Natural killer cell (primary cell): ENCODE data around the gene OVCH1. TPM values are rescaled to one million over a fixed set of nuclear protein-coding genes. Genes with fewer than 3 reads are reported as not detected.
"Not testable (repeated sequence)": the region's sequence is repeated elsewhere in the genome, so short reads cannot be mapped to it uniquely, and the experiment has no call there.

Source experiments
- ATAC-seq, 3 donors: fragments of 150-1000 bp in 2 of 3; fragments of 200-7000 bp in 1 of 3; cut with Tn5 transposase; 1 replicate in 1 of 3; 2 replicates in 2 of 3; pipeline ENCODE4 v1.10.0; 2021; ENCODE audit warnings: mild to moderate bottlenecking in 2 of 3, moderate library complexity in 2 of 3
- DNase-seq, 2 donors: peaks; one replicate each; pipeline versions ENCODE4 v3.0.0 to v3.0.0-alpha.2; 2013 to 2021; ENCODE audit warnings: mixed read lengths in 1 of 2
- H3K27ac ChIP-seq: one replicate; pipeline ENCODE4 v1.5.1; 2013; ENCODE audit warnings: mild to moderate bottlenecking, low read length
- H3K27me3 ChIP-seq: one replicate; pipeline ENCODE4 v1.6.1; 2013; ENCODE audit warnings: low read length; ENCODE audit not compliant: control insufficient read depth, insufficient read depth
- H3K36me3 ChIP-seq: one replicate; pipeline ENCODE4 v1.6.1; 2013; ENCODE audit warnings: low read length; ENCODE audit not compliant: control insufficient read depth, insufficient read depth
- H3K4me1 ChIP-seq: one replicate; pipeline ENCODE4 v1.6.1; 2013; ENCODE audit warnings: low read length; ENCODE audit not compliant: control insufficient read depth, insufficient read depth
- H3K4me3 ChIP-seq: one replicate; pipeline ENCODE4 v1.5.1; 2013; ENCODE audit warnings: low read length
- H3K9me3 ChIP-seq: one replicate; pipeline ENCODE4 v1.6.1; 2013; ENCODE audit warnings: low read length; ENCODE audit not compliant: control insufficient read depth, insufficient read depth
- H3K27ac Mint-ChIP-seq, 2 donors: one replicate each; pipeline ENCODE4 v1.8.0; 2022; ENCODE audit warnings: mild to moderate bottlenecking in 2 of 2, mixed read lengths in 2 of 2, moderate library complexity in 1 of 2
- H3K27me3 Mint-ChIP-seq, 2 donors: one replicate each; pipeline ENCODE4 v1.8.0; 2022; ENCODE audit warnings: low read depth in 2 of 2, mixed read lengths in 2 of 2
- H3K36me3 Mint-ChIP-seq: one replicate; pipeline ENCODE4 v1.8.0; 2022; ENCODE audit warnings: mixed read lengths
- H3K4me1 Mint-ChIP-seq, 2 donors: one replicate each; pipeline ENCODE4 v1.8.0; 2022; ENCODE audit warnings: mixed read lengths in 2 of 2
- H3K4me3 Mint-ChIP-seq: one replicate; pipeline ENCODE4 v1.8.0; 2022; ENCODE audit warnings: mild to moderate bottlenecking, moderate library complexity, mixed read lengths
- H3K9me3 Mint-ChIP-seq, 2 donors: one replicate each; pipeline ENCODE4 v1.8.0; 2022; ENCODE audit warnings: mixed read lengths in 2 of 2
- WGBS: methylation state at CpG from one replicate; pipeline ENCODE4 v1.1.7; 2013; ENCODE audit warnings: missing lambda C conversion rate; ENCODE audit not compliant: insufficient coverage; 5-methylcytosine and 5-hydroxymethylcytosine counted together
- intact Hi-C: fragments of 100-400 bp; cut with micrococcal nuclease; formaldehyde crosslinking; loops from one replicate; pipeline ENCODE4 v1.14.2; 2022
- total RNA-seq, 4 donors: library from RNA; stranded (reverse); fragments of 120-200 nt in 1 of 4; gene quantifications; one replicate each; pipeline versions ENCODE4 v1.2.3 to v1.2.4, GENCODE V29; 2013 to 2022
- TF ChIP-seq, protein P1 (sequence below): fragments of 200-600 bp; IDR thresholded peaks from one replicate; pipeline ENCODE4 v1.8.0; 2022; ENCODE audit warnings: antibody characterized with exemption

OVCH1 gene
- total RNA-seq, 3 donors from 2014 or later (not counting 1 experiment from before 2014, with no cell fraction given): not detected

GRCh38 chr12:29402437-29402836 is 95.0 kb downstream of the OVCH1 start:
- Mint-ChIP-seq H3K36me3 (no peaks in the 10 kb centered on the region), H3K4me1 (no peaks in the 10 kb centered on the region), H3K9me3 (no peaks in the 10 kb centered on the region), H3K4me3 (no peak overlapping the region), H3K27ac (no peak overlapping the region), H3K27me3 (peaks cover 10 to 38% of the 10 kb centered on the region in 2 donors)
- no peak for ATAC-seq
- H3K4me1 ChIP-seq: no peaks in the 10 kb centered on the region
- H3K9me3 ChIP-seq: no peaks in the 10 kb centered on the region
- H3K27me3 ChIP-seq: no peaks in the 10 kb centered on the region
- TF ChIP-seq, protein P1, sequence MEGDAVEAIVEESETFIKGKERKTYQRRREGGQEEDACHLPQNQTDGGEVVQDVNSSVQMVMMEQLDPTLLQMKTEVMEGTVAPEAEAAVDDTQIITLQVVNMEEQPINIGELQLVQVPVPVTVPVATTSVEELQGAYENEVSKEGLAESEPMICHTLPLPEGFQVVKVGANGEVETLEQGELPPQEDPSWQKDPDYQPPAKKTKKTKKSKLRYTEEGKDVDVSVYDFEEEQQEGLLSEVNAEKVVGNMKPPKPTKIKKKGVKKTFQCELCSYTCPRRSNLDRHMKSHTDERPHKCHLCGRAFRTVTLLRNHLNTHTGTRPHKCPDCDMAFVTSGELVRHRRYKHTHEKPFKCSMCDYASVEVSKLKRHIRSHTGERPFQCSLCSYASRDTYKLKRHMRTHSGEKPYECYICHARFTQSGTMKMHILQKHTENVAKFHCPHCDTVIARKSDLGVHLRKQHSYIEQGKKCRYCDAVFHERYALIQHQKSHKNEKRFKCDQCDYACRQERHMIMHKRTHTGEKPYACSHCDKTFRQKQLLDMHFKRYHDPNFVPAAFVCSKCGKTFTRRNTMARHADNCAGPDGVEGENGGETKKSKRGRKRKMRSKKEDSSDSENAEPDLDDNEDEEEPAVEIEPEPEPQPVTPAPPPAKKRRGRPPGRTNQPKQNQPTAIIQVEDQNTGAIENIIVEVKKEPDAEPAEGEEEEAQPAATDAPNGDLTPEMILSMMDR: peak; percentile 18
- H3K27ac ChIP-seq: no peak overlapping the region
- DNase-seq: no peak
- intact Hi-C loops: no loop called here
- H3K36me3 ChIP-seq: no peaks in the 10 kb centered on the region
- no peak overlapping the region for H3K4me3 ChIP-seq

DNA sequence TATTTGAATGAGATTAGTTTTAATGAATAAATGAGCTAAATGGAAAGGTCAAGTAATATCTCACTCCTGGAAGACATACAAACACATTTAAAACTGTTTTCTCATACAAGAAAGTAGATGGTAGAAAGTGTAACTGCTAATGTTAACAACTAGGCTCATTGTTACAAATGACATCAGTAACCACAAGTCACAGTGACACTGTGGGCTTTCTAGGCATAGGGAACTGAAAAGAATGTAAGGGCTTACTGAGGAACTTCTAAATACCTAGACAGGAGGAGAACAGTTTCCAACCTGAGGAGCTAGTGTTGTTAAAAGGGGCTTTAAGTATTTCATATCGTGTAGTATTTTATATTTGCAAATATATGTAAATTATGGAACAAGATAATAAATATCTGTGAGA is 99.0 kb downstream of the OVCH1 start:
- WGBS: no CpG with 5 or more reads among the region's 1 CpG
- Mint-ChIP-seq H3K9me3 (no peaks in the 10 kb centered on the region), H3K36me3 (no peaks in the 10 kb centered on the region), H3K27me3 (peaks cover 10 to 39% of the 10 kb centered on the region in 2 donors), H3K27ac (no peak overlapping the region), H3K4me1 (no peaks in the 10 kb centered on the region), H3K4me3 (no peak overlapping the region)
- no peak for ATAC-seq
- Histone ChIP-seq H3K9me3 (no peaks in the 10 kb centered on the region), H3K4me1 (no peaks in the 10 kb centered on the region), H3K36me3 (no peaks in the 10 kb centered on the region), H3K4me3 (no peak overlapping the region), H3K27me3 (no peaks in the 10 kb centered on the region), H3K27ac (no peak overlapping the region)
- intact Hi-C loops: no loop called here
- no peak for DNase-seq
- TF ChIP-seq, protein P1: no peak

DNA sequence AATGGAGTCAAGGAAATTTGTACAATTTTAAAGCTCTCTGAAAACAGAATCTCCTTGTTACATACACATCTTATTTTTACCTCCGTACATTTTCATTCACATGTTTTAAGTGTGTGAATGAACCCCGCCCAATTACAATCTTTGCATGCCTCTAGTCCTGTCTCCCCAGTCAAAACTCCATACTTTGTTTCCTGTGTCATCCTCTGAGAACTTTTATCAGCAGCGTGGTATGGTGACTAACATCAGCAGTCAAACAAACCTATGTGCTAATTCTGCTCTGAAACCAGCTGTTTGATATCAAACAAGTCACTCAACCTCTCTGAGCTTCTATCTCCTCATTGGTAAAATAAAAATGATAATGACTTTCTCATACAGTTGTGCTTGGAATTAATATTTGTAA is 100.7 kb downstream of the OVCH1 start:
- no peak overlapping the region for H3K27ac Mint-ChIP-seq
- no peaks in the 10 kb centered on the region for H3K4me1 Mint-ChIP-seq
- intact Hi-C loops: no loop called here
- H3K36me3 Mint-ChIP-seq: no peaks in the 10 kb centered on the region
- 78% methylated on average over 3 of the region's 3 CpGs for WGBS
- H3K9me3 Mint-ChIP-seq: no peaks in the 10 kb centered on the region
- peaks cover 8 to 33% of the 10 kb centered on the region in 2 donors for H3K27me3 Mint-ChIP-seq
- ATAC-seq: no peak
- Histone ChIP-seq H3K9me3 (no peaks in the 10 kb centered on the region), H3K27me3 (no peaks in the 10 kb centered on the region), H3K4me3 (no peak overlapping the region), H3K4me1 (no peaks in the 10 kb centered on the region), H3K27ac (no peak overlapping the region), H3K36me3 (no peaks in the 10 kb centered on the region)
- H3K4me3 Mint-ChIP-seq: no peak overlapping the region
- DNase-seq: no peak
- TF ChIP-seq, protein P1: no peak

GRCh38 chr12:29395356-29395755 is 102.1 kb downstream of the OVCH1 start:
- no peaks in the 10 kb centered on the region for H3K27me3 ChIP-seq
- Mint-ChIP-seq H3K4me1 (no peaks in the 10 kb centered on the region), H3K4me3 (no peak overlapping the region), H3K36me3 (no peaks in the 10 kb centered on the region), H3K27ac (no peak overlapping the region), H3K27me3 (peaks cover 5 to 34% of the 10 kb centered on the region in 2 donors), H3K9me3 (no peaks in the 10 kb centered on the region)
- H3K27ac ChIP-seq: no peak overlapping the region
- TF ChIP-seq, protein P1: no peak
- intact Hi-C loops: no loop called here
- no peak for ATAC-seq
- no peak for DNase-seq
- WGBS: 88% methylated on average over 1 of the region's 1 CpG
- H3K4me1 ChIP-seq: no peaks in the 10 kb centered on the region
- no peaks in the 10 kb centered on the region for H3K36me3 ChIP-seq
- no peaks in the 10 kb centered on the region for H3K9me3 ChIP-seq
- no peak overlapping the region for H3K4me3 ChIP-seq

DNA sequence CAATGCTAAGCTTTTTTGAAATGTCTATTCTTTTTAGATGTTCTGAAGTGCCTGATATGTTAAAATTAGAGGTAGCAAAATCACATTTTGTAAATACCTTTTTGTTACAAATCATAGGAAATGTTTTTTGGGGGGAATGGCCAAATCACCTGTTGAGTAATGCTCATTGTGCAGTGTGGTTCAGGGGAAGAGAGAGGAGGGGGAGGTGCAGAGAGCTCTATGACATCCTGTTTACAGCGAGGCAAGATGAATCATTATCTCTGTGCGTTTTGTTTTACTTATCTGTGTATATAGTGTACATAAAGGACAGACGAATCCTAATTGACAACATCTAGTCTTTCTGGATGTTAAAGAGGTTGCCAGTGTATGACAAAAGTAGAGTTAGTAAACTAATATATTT is 107.1 kb downstream of the OVCH1 start:
- peaks cover 2 to 14% of the 10 kb centered on the region in 2 donors for H3K27me3 Mint-ChIP-seq
- H3K9me3 Mint-ChIP-seq, H3K4me1 Mint-ChIP-seq, H3K27ac ChIP-seq, H3K36me3 Mint-ChIP-seq, H3K4me3 ChIP-seq, H3K9me3 ChIP-seq, intact Hi-C loops, H3K27me3 ChIP-seq, H3K36me3 ChIP-seq, H3K4me1 ChIP-seq: not testable (repeated sequence)
- 63% methylated on average over 2 of the region's 3 CpGs for WGBS
- peak overlapping the region; percentile 45 for H3K4me3 Mint-ChIP-seq
- DNase-seq (peak in 1 of 2 donors; percentile 64), ATAC-seq (peak in 2 of 3 donors; percentile 40 to 52)
- peak overlapping the region in 1 of 2 donors; percentile 67 for H3K27ac Mint-ChIP-seq
